ENCODE measurements around the gene EYS. TPM values are rescaled to one million over a fixed set of nuclear protein-coding genes. Genes with fewer than 3 reads are reported as not detected.

Gene EYS
- total RNA-seq, 1 experiment from 2014 or later = not detected

DNA sequence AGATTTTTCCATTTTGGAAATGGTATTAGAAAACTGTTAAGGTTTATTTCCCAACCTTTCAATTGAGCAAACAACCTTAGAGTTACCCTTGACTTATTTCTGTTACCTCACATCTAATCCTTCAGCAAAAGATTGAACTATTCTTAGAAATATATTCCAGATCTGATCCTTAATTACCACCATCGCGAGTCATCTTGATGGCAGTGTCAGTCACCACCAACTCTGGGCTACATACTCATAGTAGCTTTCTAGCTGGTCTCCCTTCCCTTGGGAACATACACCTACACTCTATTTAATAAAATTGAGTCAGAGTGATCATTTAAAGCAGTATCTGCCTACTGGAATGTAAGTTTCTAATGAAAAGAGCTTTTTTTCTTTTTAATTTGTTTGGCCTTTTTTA is 308.2 kb downstream of the EYS start:
- ATAC-seq (no peak), DNase-seq (ENCODE audit: low read depth, low spot score) (no peak)
- Histone ChIP-seq H2AFZ (ENCODE audit: low read depth, low read length, poor library complexity, severe bottlenecking) (no peak overlapping the region), H4K20me1 (ENCODE audit: insufficient read depth) (no peaks in the 10 kb centered on the region), H3K27ac (ENCODE audit: low read depth, low read length) (no peak overlapping the region), H3K9me2 (ENCODE audit: insufficient read depth) (no peaks in the 10 kb centered on the region), H3K79me2 (ENCODE audit: insufficient read depth, low read length) (no peaks in the 10 kb centered on the region), H3K9ac (ENCODE audit: low read length) (no peak overlapping the region), H3K27me3 (ENCODE audit: insufficient read depth, low read length) (no peaks in the 10 kb centered on the region), H3K4me1 (ENCODE audit: control insufficient read depth in 1 of 2, insufficient read depth in 2 of 2, low read length in 2 of 2) (no peaks in the 10 kb centered on the region), H3K36me3 (ENCODE audit: control insufficient read depth in 1 of 2, insufficient read depth in 2 of 2, low read length in 2 of 2) (no peaks in the 10 kb centered on the region), H3K4me3 (replicated peaks in 1 of 2; ENCODE audit: low read depth in 1 of 2, low read length in 2 of 2) (no peak overlapping the region), H3K4me2 (ENCODE audit: low read length) (no peak overlapping the region), H3K9me3 (ENCODE audit: control insufficient read depth in 1 of 2, insufficient read depth in 1 of 2, low read depth in 1 of 2, low read length in 2 of 2) (peaks cover 8 to 12% of the 10 kb centered on the region in 2 experiments; a peak in 3 of 4 replicates)
- BruUV-seq (replicated peaks) = no TSS peak
- TF ChIP-seq, protein P1, sequence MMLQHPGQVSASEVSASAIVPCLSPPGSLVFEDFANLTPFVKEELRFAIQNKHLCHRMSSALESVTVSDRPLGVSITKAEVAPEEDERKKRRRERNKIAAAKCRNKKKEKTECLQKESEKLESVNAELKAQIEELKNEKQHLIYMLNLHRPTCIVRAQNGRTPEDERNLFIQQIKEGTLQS (IDR thresholded peaks at IDR 0.05) = no peak
- TF ChIP-seq JUND (IDR thresholded peaks at IDR 0.05) = no peak
- TF ChIP-seq EZH2 (IDR thresholded peaks at IDR 0.05) = no peak
- TF ChIP-seq, protein P2, sequence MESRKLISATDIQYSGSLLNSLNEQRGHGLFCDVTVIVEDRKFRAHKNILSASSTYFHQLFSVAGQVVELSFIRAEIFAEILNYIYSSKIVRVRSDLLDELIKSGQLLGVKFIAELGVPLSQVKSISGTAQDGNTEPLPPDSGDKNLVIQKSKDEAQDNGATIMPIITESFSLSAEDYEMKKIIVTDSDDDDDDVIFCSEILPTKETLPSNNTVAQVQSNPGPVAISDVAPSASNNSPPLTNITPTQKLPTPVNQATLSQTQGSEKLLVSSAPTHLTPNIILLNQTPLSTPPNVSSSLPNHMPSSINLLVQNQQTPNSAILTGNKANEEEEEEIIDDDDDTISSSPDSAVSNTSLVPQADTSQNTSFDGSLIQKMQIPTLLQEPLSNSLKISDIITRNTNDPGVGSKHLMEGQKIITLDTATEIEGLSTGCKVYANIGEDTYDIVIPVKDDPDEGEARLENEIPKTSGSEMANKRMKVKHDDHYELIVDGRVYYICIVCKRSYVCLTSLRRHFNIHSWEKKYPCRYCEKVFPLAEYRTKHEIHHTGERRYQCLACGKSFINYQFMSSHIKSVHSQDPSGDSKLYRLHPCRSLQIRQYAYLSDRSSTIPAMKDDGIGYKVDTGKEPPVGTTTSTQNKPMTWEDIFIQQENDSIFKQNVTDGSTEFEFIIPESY (IDR thresholded peaks at IDR 0.05; ENCODE audit: extremely low read depth, insufficient replicate concordance, low read length) = no peak
- TF ChIP-seq, protein P3, sequence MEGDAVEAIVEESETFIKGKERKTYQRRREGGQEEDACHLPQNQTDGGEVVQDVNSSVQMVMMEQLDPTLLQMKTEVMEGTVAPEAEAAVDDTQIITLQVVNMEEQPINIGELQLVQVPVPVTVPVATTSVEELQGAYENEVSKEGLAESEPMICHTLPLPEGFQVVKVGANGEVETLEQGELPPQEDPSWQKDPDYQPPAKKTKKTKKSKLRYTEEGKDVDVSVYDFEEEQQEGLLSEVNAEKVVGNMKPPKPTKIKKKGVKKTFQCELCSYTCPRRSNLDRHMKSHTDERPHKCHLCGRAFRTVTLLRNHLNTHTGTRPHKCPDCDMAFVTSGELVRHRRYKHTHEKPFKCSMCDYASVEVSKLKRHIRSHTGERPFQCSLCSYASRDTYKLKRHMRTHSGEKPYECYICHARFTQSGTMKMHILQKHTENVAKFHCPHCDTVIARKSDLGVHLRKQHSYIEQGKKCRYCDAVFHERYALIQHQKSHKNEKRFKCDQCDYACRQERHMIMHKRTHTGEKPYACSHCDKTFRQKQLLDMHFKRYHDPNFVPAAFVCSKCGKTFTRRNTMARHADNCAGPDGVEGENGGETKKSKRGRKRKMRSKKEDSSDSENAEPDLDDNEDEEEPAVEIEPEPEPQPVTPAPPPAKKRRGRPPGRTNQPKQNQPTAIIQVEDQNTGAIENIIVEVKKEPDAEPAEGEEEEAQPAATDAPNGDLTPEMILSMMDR (IDR thresholded peaks at IDR 0.05 in 2 of 3, conservative IDR thresholded peaks at IDR 0.05 in 1 of 3; ENCODE audit: borderline replicate concordance in 1 of 3, insufficient read depth in 1 of 3, low read depth in 2 of 3, low read length in 2 of 3) = no peak
- RAD21 ChIA-PET (ENCODE audit: low non-redundant PET in 1 of 2, low total read pairs in 2 of 2, uncharacterized antibody in 2 of 2, unreplicated experiment in 2 of 2) = no interaction called here
- POLR2A ChIA-PET = no interaction called here
- intact Hi-C loops (cut with micrococcal nuclease) = no loop called here
- CTCF ChIA-PET = no interaction called here
